Thyroid gland (tissue), 4 donors: ENCODE results near the gene ATG9B. TPM values are rescaled to one million over a fixed set of nuclear protein-coding genes. Genes with fewer than 3 reads are reported as not detected.

Experiments
- DNase-seq, 2 donors: peaks; one replicate each; pipeline ENCODE4 v3.0.0-alpha.2; 2019
- H3K27ac ChIP-seq, 3 donors: fragments of 200-600 bp; sonication (generic); 1 replicate in 2 of 3; 2 replicates in 1 of 3; pipeline ENCODE4 v1.5.1; 2016 to 2019; ENCODE audit warnings: mild to moderate bottlenecking in 1 of 3, moderate library complexity in 1 of 3
- H3K27me3 ChIP-seq: fragments of 200-600 bp; sonication (generic); one replicate; pipeline ENCODE4 v1.5.1; 2019
- H3K36me3 ChIP-seq, 2 donors: fragments of 200-600 bp; sonication (generic); one replicate each; pipeline ENCODE4 v1.5.1; 2016 to 2019
- H3K4me1 ChIP-seq, 2 donors: fragments of 200-600 bp; sonication (generic); one replicate each; pipeline ENCODE4 v1.5.1; 2017 to 2019
- H3K4me3 ChIP-seq, 3 donors: fragments of 200-600 bp; sonication (generic); replicated peaks in 1 of 3; 1 replicate in 2 of 3; 2 replicates in 1 of 3; pipeline ENCODE4 v1.5.1; 2016; ENCODE audit warnings: mild to moderate bottlenecking in 1 of 3
- H3K9me3 ChIP-seq: fragments of 200-600 bp; sonication (generic); one replicate; pipeline ENCODE4 v1.5.1; 2017
- POLR2A ChIP-seq, 2 donors: fragments of 450-650 bp; IDR thresholded peaks; one replicate each; pipeline ENCODE4 v1.6.1; 2017; ENCODE audit warnings: antibody characterized with exemption in 2 of 2, mild to moderate bottlenecking in 2 of 2, moderate library complexity in 1 of 2
- WGBS, 2 donors: methylation state at CpG; one replicate each; pipeline ENCODE4 v1.1.5; 2017; 5-methylcytosine and 5-hydroxymethylcytosine counted together
- intact Hi-C: fragments of 100-400 bp; cut with DNase I; formaldehyde crosslinking; loops from one replicate; pipeline ENCODE4 v1.15.1; 2023
- total RNA-seq, 4 donors: library from RNA; depleted of rRNA; stranded (reverse); fragments of >200 nt; gene quantifications; one replicate each; pipeline ENCODE4 v1.2.3, GENCODE V29; 2016
- TF ChIP-seq, protein P1 (sequence below), 6 experiments: fragments of 200-600 bp in 3 of 6; fragments of 450-650 bp in 3 of 6; sonication (generic) in 3 of 6; IDR thresholded peaks; one replicate each; pipeline ENCODE4 v1.5.1; 2016 to 2019; ENCODE audit warnings: antibody characterized with exemption in 6 of 6, mild to moderate bottlenecking in 2 of 6, inconsistent platforms in 1 of 6, moderate library complexity in 1 of 6

ATG9B gene
- total RNA-seq, 4 donors from 2014 or later = 0.27 TPM; not detected in 3

DNA sequence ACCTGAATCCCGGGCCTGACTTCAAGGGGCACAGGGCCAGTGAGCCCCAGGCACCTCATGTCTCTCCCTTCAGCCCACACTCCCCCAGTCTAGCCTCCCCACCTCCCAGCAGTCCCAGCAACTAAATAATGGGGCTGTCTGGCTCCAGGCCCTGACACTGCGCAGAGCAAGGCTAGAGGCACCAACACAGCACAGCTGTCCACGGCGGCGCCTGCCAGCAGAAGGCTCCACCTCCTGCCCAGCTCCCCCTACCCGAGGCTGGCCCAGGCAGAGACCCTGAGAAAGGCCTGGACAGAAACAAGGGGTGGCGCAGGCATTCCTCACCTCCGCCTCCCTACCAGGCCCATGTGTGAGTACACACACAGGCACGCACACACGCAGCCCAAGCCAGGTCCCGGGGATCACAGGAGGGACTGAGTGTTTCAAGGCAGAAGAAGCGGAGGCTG is 52.2 kb downstream of the ATG9B start:
- Histone ChIP-seq H3K9me3 (no peaks in the 10 kb centered on the region), H3K4me1 (peaks cover 6 to 11% of the 10 kb centered on the region in 2 donors), H3K36me3 (no peaks in the 10 kb centered on the region), H3K27me3 (peaks cover 11% of the 10 kb centered on the region), H3K4me3 (no peak overlapping the region), H3K27ac (no peak overlapping the region)
- TF ChIP-seq, protein P1, sequence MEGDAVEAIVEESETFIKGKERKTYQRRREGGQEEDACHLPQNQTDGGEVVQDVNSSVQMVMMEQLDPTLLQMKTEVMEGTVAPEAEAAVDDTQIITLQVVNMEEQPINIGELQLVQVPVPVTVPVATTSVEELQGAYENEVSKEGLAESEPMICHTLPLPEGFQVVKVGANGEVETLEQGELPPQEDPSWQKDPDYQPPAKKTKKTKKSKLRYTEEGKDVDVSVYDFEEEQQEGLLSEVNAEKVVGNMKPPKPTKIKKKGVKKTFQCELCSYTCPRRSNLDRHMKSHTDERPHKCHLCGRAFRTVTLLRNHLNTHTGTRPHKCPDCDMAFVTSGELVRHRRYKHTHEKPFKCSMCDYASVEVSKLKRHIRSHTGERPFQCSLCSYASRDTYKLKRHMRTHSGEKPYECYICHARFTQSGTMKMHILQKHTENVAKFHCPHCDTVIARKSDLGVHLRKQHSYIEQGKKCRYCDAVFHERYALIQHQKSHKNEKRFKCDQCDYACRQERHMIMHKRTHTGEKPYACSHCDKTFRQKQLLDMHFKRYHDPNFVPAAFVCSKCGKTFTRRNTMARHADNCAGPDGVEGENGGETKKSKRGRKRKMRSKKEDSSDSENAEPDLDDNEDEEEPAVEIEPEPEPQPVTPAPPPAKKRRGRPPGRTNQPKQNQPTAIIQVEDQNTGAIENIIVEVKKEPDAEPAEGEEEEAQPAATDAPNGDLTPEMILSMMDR (IDR thresholded peaks at IDR 0.05) = no peak
- TF ChIP-seq POLR2A (IDR thresholded peaks at IDR 0.05) = no peak
- intact Hi-C loops = no loop called here
- WGBS, 2 donors = 60 to 83% methylated on average over 2 to 8 of the region's 12 CpGs
- no peak for DNase-seq

GRCh38 chr7:150971242-150972022 is 52.9 kb downstream of the ATG9B start:
- Histone ChIP-seq H3K27ac (no peak overlapping the region), H3K4me1 (peaks cover 6 to 11% of the 10 kb centered on the region in 2 donors), H3K36me3 (no peaks in the 10 kb centered on the region), H3K9me3 (no peaks in the 10 kb centered on the region), H3K4me3 (no peak overlapping the region), H3K27me3 (peaks cover 7% of the 10 kb centered on the region)
- WGBS, 2 donors = 64 to 73% methylated on average over 15 of the region's 16 CpGs
- intact Hi-C loops = no loop called here
- DNase-seq = no peak
- TF ChIP-seq, protein P1 (IDR thresholded peaks at IDR 0.05) = no peak
- TF ChIP-seq POLR2A (IDR thresholded peaks at IDR 0.05) = no peak

GRCh38 chr7:150970424-150970823 is 53.9 kb downstream of the ATG9B start:
- H3K27me3 ChIP-seq = no peaks in the 10 kb centered on the region
- no peak for TF ChIP-seq POLR2A (IDR thresholded peaks at IDR 0.05)
- TF ChIP-seq, protein P1 (IDR thresholded peaks at IDR 0.05) = no peak
- H3K27ac ChIP-seq = no peak overlapping the region
- DNase-seq = no peak
- H3K4me1 ChIP-seq = peaks cover 6 to 11% of the 10 kb centered on the region in 2 donors
- 71 to 77% methylated on average over 9 to 11 of the region's 11 CpGs for WGBS, 2 donors
- H3K9me3 ChIP-seq = no peaks in the 10 kb centered on the region
- H3K36me3 ChIP-seq = no peaks in the 10 kb centered on the region
- H3K4me3 ChIP-seq = no peak overlapping the region
- intact Hi-C loops = no loop called here

- intact Hi-C loops = no loop called here
- Histone ChIP-seq H3K9me3 (no peaks in the 10 kb centered on the region), H3K4me1 (peaks cover 3% of the 10 kb centered on the region in 2 donors), H3K36me3 (no peaks in the 10 kb centered on the region), H3K27me3 (no peaks in the 10 kb centered on the region), H3K4me3 (no peak overlapping the region), H3K27ac (no peak overlapping the region)
- DNase-seq = no peak
- WGBS, 2 donors = 52 to 53% methylated on average over 6 to 7 of the region's 7 CpGs
- TF ChIP-seq POLR2A (IDR thresholded peaks at IDR 0.05) = no peak
Measured at GRCh38 chr7:150969475-150969874, 54.8 kb downstream of the ATG9B start.

DNA sequence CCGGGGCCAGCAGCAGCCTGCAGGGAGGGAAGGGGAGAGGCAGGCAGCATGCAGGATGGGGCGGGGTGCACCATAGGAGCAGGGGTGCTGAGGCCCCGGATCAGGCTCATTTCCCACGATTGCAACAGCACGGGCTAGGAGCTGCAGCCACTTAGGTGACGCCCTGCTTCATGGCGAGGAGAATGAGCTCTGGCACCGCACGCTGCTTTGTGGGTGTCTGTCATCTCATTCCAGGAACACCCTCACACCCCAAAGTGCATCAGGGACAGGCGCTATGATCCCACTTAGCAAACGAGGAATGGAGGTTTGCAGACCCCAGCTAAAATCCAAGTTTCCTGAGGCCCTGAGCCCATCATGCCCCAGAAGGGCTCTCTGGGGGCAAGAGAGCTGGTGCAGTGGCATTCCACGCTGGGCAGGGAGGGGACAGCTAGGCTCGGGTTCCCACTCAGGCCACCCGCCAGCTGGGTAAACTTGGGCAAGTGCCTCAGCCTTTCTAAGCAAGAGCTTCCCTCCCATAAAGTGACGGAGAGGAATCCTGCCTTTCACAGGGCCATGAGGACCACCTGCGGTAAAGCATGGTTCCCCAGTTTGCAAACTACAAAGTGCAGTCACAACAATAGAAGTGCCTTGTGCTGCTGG is 55.4 kb downstream of the ATG9B start:
- 50 to 56% methylated on average over 9 to 16 of the region's 16 CpGs for WGBS, 2 donors
- Histone ChIP-seq H3K36me3 (no peaks in the 10 kb centered on the region), H3K9me3 (no peaks in the 10 kb centered on the region), H3K4me3 (no peak overlapping the region), H3K27ac (no peak overlapping the region), H3K4me1 (no peaks in the 10 kb centered on the region), H3K27me3 (no peaks in the 10 kb centered on the region)
- intact Hi-C loops = no loop called here
- DNase-seq = no peak
- no peak for TF ChIP-seq POLR2A (IDR thresholded peaks at IDR 0.05)
- TF ChIP-seq, protein P1 (IDR thresholded peaks at IDR 0.05) = no peak
